SIG-M5 treated with dmso at 0.1 percent for 504 hours (cell line): Measurements from ENCODE around the gene PCSK2.

ENCODE experiments used
- DNase-seq: peaks from one replicate; lab custom pipeline; 2025; ENCODE audit not compliant: unreplicated experiment; lab: John Stamatoyannopoulos, UW

PCSK2 gene

GRCh38 chr20:17391127-17391771 lies 164.4 kb downstream of the PCSK2 start:
- peak; percentile 5 for DNase-seq

- DNase-seq = no peak
These were observed 167.6 kb downstream of the PCSK2 start for GRCh38 chr20:17394411-17394810.

GRCh38 chr20:17395729-17396128 lies 168.9 kb downstream of the PCSK2 start:
- no peak for DNase-seq

GRCh38 chr20:17399303-17399985 lies 172.6 kb downstream of the PCSK2 start:
- DNase-seq = no peak

- DNase-seq = no peak
These were observed 176.6 kb downstream of the PCSK2 start for GRCh38 chr20:17403461-17403860.

- no peak for DNase-seq
These were observed 179.3 kb downstream of the PCSK2 start for GRCh38 chr20:17406051-17406590.

- DNase-seq = no peak
These were observed 180.7 kb downstream of the PCSK2 start for GRCh38 chr20:17407550-17407949.

- no peak for DNase-seq
These were observed 190.4 kb downstream of the PCSK2 start for GRCh38 chr20:17417225-17417624.

GRCh38 chr20:17418737-17419136 lies 191.9 kb downstream of the PCSK2 start:
- DNase-seq = no peak

- no peak for DNase-seq
These were observed 192.7 kb downstream of the PCSK2 start for GRCh38 chr20:17419479-17420041.

GRCh38 chr20:17421493-17421892 lies 194.7 kb downstream of the PCSK2 start:
- no peak for DNase-seq

- DNase-seq = no peak
These were observed 196.9 kb downstream of the PCSK2 start for GRCh38 chr20:17423782-17424181.

- DNase-seq = no peak
These were observed 200.8 kb downstream of the PCSK2 start for GRCh38 chr20:17427638-17428037.

GRCh38 chr20:17430125-17430950 lies 203.5 kb downstream of the PCSK2 start:
- DNase-seq = no peak

GRCh38 chr20:17431621-17432364 lies 205.0 kb downstream of the PCSK2 start:
- peak; percentile 11 for DNase-seq

- DNase-seq = no peak
These were observed 209.8 kb downstream of the PCSK2 start for GRCh38 chr20:17436664-17437063.

- no peak for DNase-seq
These were observed 210.4 kb downstream of the PCSK2 start for GRCh38 chr20:17437251-17437650.

GRCh38 chr20:17438436-17439039 lies 211.7 kb downstream of the PCSK2 start:
- peak; percentile 13 for DNase-seq

GRCh38 chr20:17439616-17440296 lies 212.9 kb downstream of the PCSK2 start:
- no peak for DNase-seq

- DNase-seq = no peak
These were observed 214.9 kb downstream of the PCSK2 start for GRCh38 chr20:17441745-17442144.
